NB4 (cell line): ENCODE data around the gene MGMT.
A peak's percentile ranks its signal among the peaks of the same experiment; 100 is the strongest.

Source experiments
- DNase-seq: peaks from one replicate; pipeline ENCODE4 v3.0.0; 2010; ENCODE audit warnings: low read depth
- H3K4me3 ChIP-seq: one replicate; pipeline ENCODE4 v1.5.1; 2011; ENCODE audit warnings: mild to moderate bottlenecking, low read depth, low read length, moderate library complexity
- MYC ChIP-seq: IDR thresholded peaks from 2 replicates; pipeline ENCODE4 v1.6.1; 2011; ENCODE audit warnings: low read depth, low read length
- POLR2A ChIP-seq: IDR thresholded peaks from 2 replicates; pipeline ENCODE4 v1.6.1; 2011; ENCODE audit warnings: mild to moderate bottlenecking; ENCODE audit not compliant: insufficient read length; ENCODE audit errors: extremely low read depth
- TF ChIP-seq, protein P1 (sequence below): IDR thresholded peaks from 2 replicates; pipeline ENCODE4 v1.6.1; 2011; ENCODE audit warnings: low read depth, low read length
- TF ChIP-seq, protein P2 (sequence below): IDR thresholded peaks from one replicate; pipeline ENCODE4 v1.5.1; 2012; ENCODE audit warnings: low read depth, low read length

The MGMT gene

DNA sequence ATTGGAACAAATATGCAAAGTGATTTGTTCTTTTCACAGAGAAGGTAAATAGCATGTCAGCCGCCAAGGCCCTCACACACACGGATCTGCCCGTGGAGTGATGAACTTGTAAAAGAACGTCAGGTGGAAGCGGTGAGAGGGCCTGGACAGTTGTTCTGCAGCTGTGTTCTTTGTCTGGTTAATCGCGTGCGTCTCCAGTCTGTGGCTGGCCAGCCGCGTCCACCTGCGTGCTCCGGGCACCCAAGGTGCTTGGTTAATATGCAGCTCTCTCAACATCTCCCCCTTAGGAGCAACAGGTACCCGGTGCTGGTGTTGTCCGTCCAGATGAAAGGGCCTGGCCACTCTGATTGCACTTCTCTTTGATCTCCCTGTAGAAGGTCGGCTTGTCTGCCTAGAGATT, 162.9 kb downstream of the MGMT start:
- DNase-seq, result no peak
- TF ChIP-seq, protein P1, sequence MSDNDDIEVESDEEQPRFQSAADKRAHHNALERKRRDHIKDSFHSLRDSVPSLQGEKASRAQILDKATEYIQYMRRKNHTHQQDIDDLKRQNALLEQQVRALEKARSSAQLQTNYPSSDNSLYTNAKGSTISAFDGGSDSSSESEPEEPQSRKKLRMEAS, result no peak
- TF ChIP-seq, protein P2, sequence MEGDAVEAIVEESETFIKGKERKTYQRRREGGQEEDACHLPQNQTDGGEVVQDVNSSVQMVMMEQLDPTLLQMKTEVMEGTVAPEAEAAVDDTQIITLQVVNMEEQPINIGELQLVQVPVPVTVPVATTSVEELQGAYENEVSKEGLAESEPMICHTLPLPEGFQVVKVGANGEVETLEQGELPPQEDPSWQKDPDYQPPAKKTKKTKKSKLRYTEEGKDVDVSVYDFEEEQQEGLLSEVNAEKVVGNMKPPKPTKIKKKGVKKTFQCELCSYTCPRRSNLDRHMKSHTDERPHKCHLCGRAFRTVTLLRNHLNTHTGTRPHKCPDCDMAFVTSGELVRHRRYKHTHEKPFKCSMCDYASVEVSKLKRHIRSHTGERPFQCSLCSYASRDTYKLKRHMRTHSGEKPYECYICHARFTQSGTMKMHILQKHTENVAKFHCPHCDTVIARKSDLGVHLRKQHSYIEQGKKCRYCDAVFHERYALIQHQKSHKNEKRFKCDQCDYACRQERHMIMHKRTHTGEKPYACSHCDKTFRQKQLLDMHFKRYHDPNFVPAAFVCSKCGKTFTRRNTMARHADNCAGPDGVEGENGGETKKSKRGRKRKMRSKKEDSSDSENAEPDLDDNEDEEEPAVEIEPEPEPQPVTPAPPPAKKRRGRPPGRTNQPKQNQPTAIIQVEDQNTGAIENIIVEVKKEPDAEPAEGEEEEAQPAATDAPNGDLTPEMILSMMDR, result no peak
- TF ChIP-seq POLR2A (no peak), MYC (no peak)
- H3K4me3 ChIP-seq, result no peak overlapping the region

DNA sequence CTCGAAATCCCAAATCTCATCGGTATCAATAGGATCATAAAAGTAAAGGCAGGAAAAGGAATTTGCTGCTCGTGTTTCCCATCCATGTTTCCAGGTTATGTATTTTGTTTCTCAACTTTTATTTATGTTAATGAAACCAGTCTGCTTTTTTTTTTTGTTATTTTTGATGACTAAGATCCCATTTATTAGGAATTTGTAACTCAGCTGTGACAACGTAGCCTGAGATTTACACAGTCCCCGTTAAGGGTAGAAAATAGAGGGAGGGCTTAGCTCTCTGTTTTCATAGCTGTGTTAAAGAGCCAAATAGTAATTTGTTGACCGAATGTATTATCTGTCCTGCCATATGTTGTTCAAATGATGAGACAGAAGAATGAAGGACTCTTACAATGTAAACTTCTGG, 164.0 kb downstream of the MGMT start:
- no peak overlapping the region for H3K4me3 ChIP-seq
- no peak for DNase-seq
- TF ChIP-seq, protein P1, result no peak
- no peak for TF ChIP-seq MYC
- TF ChIP-seq POLR2A, result no peak
- TF ChIP-seq, protein P2, result no peak

DNA sequence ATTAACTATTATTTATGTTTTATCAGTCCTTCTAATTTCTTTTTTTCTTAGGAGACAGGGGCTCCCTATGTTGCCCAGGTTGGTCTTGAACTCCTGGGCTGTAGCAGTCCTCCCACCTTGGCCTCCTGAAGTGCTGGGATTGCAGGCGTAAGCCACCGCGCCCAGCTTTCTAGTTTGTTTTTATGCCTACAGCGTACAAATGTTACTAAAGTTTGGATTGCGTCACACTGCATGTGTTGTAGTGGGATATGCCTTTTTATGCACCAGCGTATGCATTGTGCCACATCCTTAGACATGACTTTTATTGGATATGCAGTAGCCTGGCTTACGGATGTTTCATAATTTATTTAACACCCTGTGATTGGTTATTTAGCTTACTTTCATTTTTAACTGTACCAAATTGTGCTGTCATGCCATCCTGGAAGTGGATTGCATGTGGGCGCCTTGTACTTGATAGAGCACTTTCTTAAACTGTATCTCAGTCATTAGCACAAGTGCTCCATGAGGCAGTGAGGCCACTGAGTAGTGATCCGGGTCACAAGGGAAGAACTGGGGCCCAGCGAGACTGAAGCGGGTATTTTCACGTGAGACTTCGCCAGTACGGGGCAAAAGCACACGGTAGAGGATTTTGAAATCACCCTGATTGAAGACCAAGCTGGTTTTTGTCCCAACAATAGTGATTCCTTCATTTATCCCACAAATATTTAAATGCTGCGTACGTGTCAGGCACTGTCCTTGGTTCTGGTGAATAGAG, 165.0 kb downstream of the MGMT start:
- no peak overlapping the region for H3K4me3 ChIP-seq
- DNase-seq, result peak; percentile 58
- no peak for TF ChIP-seq POLR2A
- TF ChIP-seq, protein P1, result no peak
- no peak for TF ChIP-seq MYC
- TF ChIP-seq, protein P2, result no peak

DNA sequence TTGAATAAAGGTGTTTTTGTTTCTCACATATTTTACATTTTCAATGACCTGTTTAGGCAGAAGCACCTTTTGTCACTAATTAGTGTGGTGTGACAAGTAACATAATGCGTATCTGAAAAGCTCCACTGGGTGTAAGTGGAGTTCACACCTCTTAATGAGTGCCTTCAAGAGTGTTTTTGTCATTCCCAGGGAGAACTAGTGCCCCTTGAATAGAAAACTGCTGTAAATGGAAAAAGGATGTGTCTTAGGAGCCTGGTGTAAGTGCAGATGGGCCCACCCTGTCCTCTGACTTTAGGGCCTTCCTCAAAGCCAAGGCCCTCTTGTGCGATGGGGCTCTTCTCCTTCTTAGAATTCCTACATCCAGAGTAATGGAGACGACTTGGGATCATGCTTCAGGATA, 170.0 kb downstream of the MGMT start:
- no peak for DNase-seq
- TF ChIP-seq MYC, result no peak
- no peak for TF ChIP-seq POLR2A
- TF ChIP-seq, protein P1, result no peak
- TF ChIP-seq, protein P2, result no peak
- no peak overlapping the region for H3K4me3 ChIP-seq

DNA sequence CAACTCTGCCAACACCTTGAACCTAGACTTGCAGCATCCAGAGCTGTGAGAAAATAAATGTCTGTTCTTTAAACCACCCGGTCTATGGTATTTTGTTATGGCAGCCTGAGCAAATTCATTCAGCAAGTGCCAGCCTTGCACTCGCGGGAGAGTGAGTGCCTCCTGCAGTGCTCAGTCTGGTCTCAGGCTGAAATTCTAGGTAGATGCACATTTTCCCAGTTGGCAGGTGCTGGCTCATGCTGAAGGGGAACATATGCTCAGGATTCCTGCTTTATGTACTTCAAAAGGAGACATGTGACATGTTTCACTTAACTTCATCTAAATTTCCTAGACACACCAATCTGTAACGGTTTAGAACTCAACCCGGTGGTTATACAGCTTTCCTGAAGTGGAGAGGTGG, 170.8 kb downstream of the MGMT start:
- TF ChIP-seq, protein P1, result no peak
- TF ChIP-seq MYC, result no peak
- TF ChIP-seq POLR2A, result no peak
- TF ChIP-seq, protein P2, result no peak
- DNase-seq, result no peak
- no peak overlapping the region for H3K4me3 ChIP-seq

DNA sequence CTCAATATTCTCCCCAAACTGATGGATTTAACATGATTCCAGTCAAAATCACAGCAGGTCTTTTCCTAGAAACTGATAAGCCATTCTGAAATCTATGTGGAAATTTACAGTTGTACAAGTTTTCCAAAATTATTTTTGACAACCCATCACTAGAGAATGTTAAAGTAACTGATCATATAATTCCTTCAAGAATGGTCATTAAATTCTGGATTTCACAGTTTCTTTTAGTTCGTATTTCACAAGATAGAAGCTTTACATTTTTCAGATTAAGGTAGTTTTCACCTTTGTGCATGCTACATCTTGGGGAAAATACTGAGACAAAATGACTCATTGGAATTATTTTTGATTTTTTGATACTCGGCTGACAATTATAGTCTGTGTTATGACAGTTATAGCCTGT, 174.3 kb downstream of the MGMT start:
- TF ChIP-seq, protein P2, result no peak
- H3K4me3 ChIP-seq, result no peak overlapping the region
- DNase-seq, result no peak
